ENCODE results near the gene DISP2.

Gene DISP2

DNA sequence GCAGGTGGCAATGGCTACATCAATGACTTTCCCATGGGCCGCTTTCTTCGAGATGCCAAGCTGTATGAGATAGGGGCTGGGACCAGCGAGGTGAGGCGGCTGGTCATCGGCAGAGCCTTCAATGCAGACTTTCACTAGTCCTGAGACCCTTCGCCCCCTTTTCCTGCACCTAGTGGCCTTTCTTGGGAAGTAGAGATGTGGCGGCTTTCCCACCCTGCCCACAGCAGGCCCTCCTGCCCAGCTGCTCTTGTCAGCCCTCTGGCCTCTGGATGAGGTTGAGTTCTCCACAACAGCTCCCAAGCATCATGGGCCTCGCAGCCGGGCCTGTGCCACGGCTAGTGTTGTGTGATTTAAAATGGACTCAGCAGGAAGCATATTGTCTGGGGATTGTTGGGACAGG is 60.1 kb downstream of the DISP2 start:
- WGBS, 2 experiments (ENCODE audit: insufficient coverage in 2 of 2): 94 to 95% methylated on average over 7 to 10 of the region's 10 CpGs

GRCh38 chr15:40420071-40420713 is 62.2 kb downstream of the DISP2 start:
- WGBS, 2 experiments (ENCODE audit: insufficient coverage in 2 of 2): 92 to 100% methylated on average over 6 to 8 of the region's 11 CpGs
- peaks cover 6% of the 10 kb centered on the region for H3K4me1 ChIP-seq (ENCODE audit: control insufficient read depth, insufficient read depth, low read length, poor library complexity, severe bottlenecking)
- peaks cover 24% of the 10 kb centered on the region for H3K36me3 ChIP-seq (ENCODE audit: control insufficient read depth, insufficient read depth, low read length)
- no peak overlapping the region for H3K4me3 ChIP-seq (ENCODE audit: extremely low read depth, insufficient read depth, low read length, poor library complexity, severe bottlenecking)
- no peak overlapping the region for H3K27ac ChIP-seq (ENCODE audit: low read depth, low read length, severe bottlenecking)
- no peaks in the 10 kb centered on the region for H3K9me3 ChIP-seq (ENCODE audit: control insufficient read depth, low read length)

More for the DNA sequence above, 60.1 kb downstream of the DISP2 start:
- H3K4me3 ChIP-seq (ENCODE audit: extremely low read depth, insufficient read depth, low read length, poor library complexity, severe bottlenecking): no peak overlapping the region
- peaks cover 6% of the 10 kb centered on the region for H3K4me1 ChIP-seq (ENCODE audit: control insufficient read depth, insufficient read depth, low read length, poor library complexity, severe bottlenecking)
- no peak overlapping the region for H3K27ac ChIP-seq (ENCODE audit: low read depth, low read length, severe bottlenecking)
- peaks cover 44% of the 10 kb centered on the region for H3K36me3 ChIP-seq (ENCODE audit: control insufficient read depth, insufficient read depth, low read length)
- H3K9me3 ChIP-seq (ENCODE audit: control insufficient read depth, low read length): no peaks in the 10 kb centered on the region

DNA sequence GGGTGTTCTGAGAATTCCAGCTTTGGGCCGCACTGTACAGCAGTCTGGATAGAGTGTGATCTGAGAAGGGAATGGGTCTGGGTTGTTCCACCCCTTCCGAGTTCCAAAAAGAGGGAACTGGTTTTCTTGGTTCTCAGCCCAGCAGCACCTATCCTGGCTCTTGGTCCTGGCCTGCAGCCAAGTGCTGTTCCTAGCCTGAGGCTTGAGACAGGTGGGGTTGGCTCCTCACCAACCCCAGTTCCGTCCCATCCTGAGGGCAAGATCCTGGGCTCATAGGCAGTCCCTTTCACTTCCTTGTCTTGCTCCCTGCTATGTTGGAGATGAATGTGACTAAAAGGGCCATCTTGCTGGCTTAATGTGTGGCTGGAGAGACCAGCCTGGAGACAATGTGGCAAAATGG is 62.8 kb downstream of the DISP2 start:
- no peaks in the 10 kb centered on the region for H3K9me3 ChIP-seq (ENCODE audit: control insufficient read depth, low read length)
- no peak overlapping the region for H3K4me3 ChIP-seq (ENCODE audit: extremely low read depth, insufficient read depth, low read length, poor library complexity, severe bottlenecking)
- H3K4me1 ChIP-seq (ENCODE audit: control insufficient read depth, insufficient read depth, low read length, poor library complexity, severe bottlenecking): peaks cover 6% of the 10 kb centered on the region
- H3K27ac ChIP-seq (ENCODE audit: low read depth, low read length, severe bottlenecking): no peak overlapping the region
- H3K36me3 ChIP-seq (ENCODE audit: control insufficient read depth, insufficient read depth, low read length): peaks cover 18% of the 10 kb centered on the region
- 93 to 100% methylated on average over 2 of the region's 3 CpGs for WGBS, 2 experiments (ENCODE audit: insufficient coverage in 2 of 2)

DNA sequence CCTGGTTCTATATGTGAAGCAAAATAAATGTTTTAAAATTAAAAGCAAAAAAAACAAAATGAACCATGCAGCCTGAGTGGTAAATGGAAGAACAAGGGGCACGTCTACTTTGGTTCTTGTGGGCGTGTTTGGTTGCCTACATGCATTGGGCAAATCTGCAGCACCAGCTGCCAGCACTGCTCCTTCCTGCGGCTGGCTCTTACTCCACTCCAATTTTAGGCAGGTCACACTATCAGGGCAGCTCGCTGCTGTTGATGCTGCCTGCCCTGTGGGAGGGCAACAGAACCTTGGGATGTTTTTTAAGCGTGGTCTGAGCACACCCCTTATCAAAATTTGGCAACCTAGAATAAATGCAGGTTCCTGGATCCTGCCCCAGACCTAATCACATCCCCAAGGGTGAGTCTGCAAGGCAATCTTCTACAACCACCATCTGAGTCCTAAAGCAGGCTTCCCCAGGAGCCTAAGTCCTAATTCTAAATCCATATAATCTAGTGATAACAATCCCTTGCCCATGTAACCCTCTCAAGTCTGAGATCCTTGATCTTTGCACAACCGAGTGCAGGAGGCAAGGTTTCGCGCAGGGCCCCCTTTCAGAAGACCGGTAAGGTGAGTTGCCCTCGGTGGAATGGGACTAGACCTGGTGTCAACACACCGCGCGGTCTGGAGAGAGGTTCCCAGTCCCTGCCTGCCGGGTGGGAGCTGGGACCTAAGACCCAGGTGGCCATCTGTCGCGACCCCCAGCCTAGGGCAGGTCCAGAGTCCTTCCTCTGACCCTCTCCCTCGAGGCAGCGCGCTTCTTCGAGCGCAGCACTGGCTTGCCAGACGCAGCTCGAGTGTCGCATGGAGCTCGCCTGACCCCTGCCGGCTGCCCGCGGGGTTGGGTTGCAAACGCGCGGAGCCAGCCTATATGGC is 63.5 kb downstream of the DISP2 start:
- 16 to 23% methylated on average over 24 to 29 of the region's 31 CpGs for WGBS, 2 experiments (ENCODE audit: insufficient coverage in 2 of 2)
- Histone ChIP-seq H3K9me3 (ENCODE audit: control insufficient read depth, low read length) (no peaks in the 10 kb centered on the region), H3K36me3 (ENCODE audit: control insufficient read depth, insufficient read depth, low read length) (peaks cover 11% of the 10 kb centered on the region), H3K4me1 (ENCODE audit: control insufficient read depth, insufficient read depth, low read length, poor library complexity, severe bottlenecking) (peaks cover 6% of the 10 kb centered on the region), H3K4me3 (ENCODE audit: extremely low read depth, insufficient read depth, low read length, poor library complexity, severe bottlenecking) (no peak overlapping the region), H3K27ac (ENCODE audit: low read depth, low read length, severe bottlenecking) (no peak overlapping the region)

DNA sequence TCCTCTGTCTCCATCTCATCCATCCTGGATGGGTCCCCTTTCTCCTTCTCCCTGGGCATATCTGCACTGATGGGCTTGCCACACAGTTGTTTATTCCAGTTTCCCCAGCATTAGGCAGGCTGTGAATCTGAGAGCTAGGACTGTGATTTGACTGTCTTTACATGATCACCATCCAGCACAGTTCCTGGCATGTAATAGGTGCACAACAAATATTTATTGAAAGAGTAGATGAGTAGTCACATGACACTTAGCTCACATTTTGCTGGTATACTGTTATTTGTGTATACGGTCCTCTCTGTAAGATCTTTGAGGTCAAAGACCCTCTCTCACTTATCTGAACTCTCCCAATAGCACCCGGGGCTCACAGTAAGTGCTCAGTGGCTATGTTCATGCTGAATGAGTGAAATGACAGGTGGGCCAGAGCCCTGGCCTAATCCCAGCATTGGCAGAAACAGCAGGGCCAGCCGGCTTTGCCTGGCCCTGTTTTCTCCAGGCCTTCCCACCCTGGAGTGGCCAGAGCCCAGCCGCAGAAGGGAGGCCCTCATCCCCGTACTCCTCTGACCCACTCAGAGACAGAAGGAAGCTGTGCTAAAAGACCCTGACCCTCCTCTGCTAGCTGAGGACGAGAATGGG is 66.6 kb downstream of the DISP2 start:
- 71 to 79% methylated on average over 1 to 5 of the region's 6 CpGs for WGBS, 2 experiments (ENCODE audit: insufficient coverage in 2 of 2)
- H3K4me3 ChIP-seq (ENCODE audit: extremely low read depth, insufficient read depth, low read length, poor library complexity, severe bottlenecking): no peak overlapping the region
- no peak overlapping the region for H3K27ac ChIP-seq (ENCODE audit: low read depth, low read length, severe bottlenecking)
- H3K9me3 ChIP-seq (ENCODE audit: control insufficient read depth, low read length): no peaks in the 10 kb centered on the region
- H3K36me3 ChIP-seq (ENCODE audit: control insufficient read depth, insufficient read depth, low read length): no peaks in the 10 kb centered on the region
- peaks cover 6% of the 10 kb centered on the region for H3K4me1 ChIP-seq (ENCODE audit: control insufficient read depth, insufficient read depth, low read length, poor library complexity, severe bottlenecking)

- H3K4me1 ChIP-seq (ENCODE audit: control insufficient read depth, insufficient read depth, low read length, poor library complexity, severe bottlenecking): peaks cover 6% of the 10 kb centered on the region
- WGBS, 2 experiments (ENCODE audit: insufficient coverage in 2 of 2): 84 to 89% methylated on average over 4 of the region's 5 CpGs
- no peaks in the 10 kb centered on the region for H3K9me3 ChIP-seq (ENCODE audit: control insufficient read depth, low read length)
- H3K36me3 ChIP-seq (ENCODE audit: control insufficient read depth, insufficient read depth, low read length): no peaks in the 10 kb centered on the region
- H3K4me3 ChIP-seq (ENCODE audit: extremely low read depth, insufficient read depth, low read length, poor library complexity, severe bottlenecking): no peak overlapping the region
- no peak overlapping the region for H3K27ac ChIP-seq (ENCODE audit: low read depth, low read length, severe bottlenecking)
These were observed 67.7 kb downstream of the DISP2 start for GRCh38 chr15:40425681-40426080.

DNA sequence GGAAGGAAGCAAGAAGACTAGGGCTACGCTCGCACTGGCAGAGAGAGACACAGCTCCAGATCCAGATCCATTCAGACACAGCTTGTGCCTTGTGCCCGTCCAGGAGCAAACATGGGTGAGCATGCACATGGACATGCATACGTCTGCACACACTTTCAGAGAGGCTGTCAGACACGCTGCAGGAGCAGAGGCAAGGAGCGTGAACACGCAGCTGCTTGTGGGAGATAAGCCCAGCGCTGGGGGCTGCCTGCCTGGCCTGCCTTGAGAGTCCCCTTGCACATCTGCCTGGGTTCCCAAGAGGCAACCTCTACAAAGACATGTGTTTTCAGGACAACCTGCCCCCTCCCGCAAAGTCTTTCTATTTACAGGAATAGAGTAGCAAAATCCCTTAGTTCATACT is 69.2 kb downstream of the DISP2 start:
- 90 to 95% methylated on average over 7 to 8 of the region's 9 CpGs for WGBS, 2 experiments (ENCODE audit: insufficient coverage in 2 of 2)
- Histone ChIP-seq H3K4me1 (ENCODE audit: control insufficient read depth, insufficient read depth, low read length, poor library complexity, severe bottlenecking) (no peaks in the 10 kb centered on the region), H3K9me3 (ENCODE audit: control insufficient read depth, low read length) (no peaks in the 10 kb centered on the region), H3K4me3 (ENCODE audit: extremely low read depth, insufficient read depth, low read length, poor library complexity, severe bottlenecking) (no peak overlapping the region), H3K36me3 (ENCODE audit: control insufficient read depth, insufficient read depth, low read length) (no peaks in the 10 kb centered on the region), H3K27ac (ENCODE audit: low read depth, low read length, severe bottlenecking) (no peak overlapping the region)

GRCh38 chr15:40428185-40428584 is 70.2 kb downstream of the DISP2 start:
- no peaks in the 10 kb centered on the region for H3K9me3 ChIP-seq (ENCODE audit: control insufficient read depth, low read length)
- no peak overlapping the region for H3K4me3 ChIP-seq (ENCODE audit: extremely low read depth, insufficient read depth, low read length, poor library complexity, severe bottlenecking)
- no peak overlapping the region for H3K27ac ChIP-seq (ENCODE audit: low read depth, low read length, severe bottlenecking)
- H3K36me3 ChIP-seq (ENCODE audit: control insufficient read depth, insufficient read depth, low read length): no peaks in the 10 kb centered on the region
- H3K4me1 ChIP-seq (ENCODE audit: control insufficient read depth, insufficient read depth, low read length, poor library complexity, severe bottlenecking): no peaks in the 10 kb centered on the region
- 100% methylated on average over 2 of the region's 4 CpGs; no CpG with 5 or more reads in 1 of the 2 experiments for WGBS, 2 experiments (ENCODE audit: insufficient coverage in 2 of 2)

Data from mesodermal cell (in vitro differentiated cells).